ENCODE data around the gene NOP53.
"Not testable (repeated sequence)": the region's sequence is repeated elsewhere in the genome, so short reads cannot be mapped to it uniquely, and the experiment has no call there.

Gene NOP53

GRCh38 chr19:47755762-47756626, 10.6 kb downstream of the NOP53 start:
- no peak for DNase-seq

- no peak for DNase-seq
Observed at GRCh38 chr19:47756627-47756929, 11.2 kb downstream of the NOP53 start.

- no peak for DNase-seq
Observed at GRCh38 chr19:47756953-47757608, 11.7 kb downstream of the NOP53 start.

DNA sequence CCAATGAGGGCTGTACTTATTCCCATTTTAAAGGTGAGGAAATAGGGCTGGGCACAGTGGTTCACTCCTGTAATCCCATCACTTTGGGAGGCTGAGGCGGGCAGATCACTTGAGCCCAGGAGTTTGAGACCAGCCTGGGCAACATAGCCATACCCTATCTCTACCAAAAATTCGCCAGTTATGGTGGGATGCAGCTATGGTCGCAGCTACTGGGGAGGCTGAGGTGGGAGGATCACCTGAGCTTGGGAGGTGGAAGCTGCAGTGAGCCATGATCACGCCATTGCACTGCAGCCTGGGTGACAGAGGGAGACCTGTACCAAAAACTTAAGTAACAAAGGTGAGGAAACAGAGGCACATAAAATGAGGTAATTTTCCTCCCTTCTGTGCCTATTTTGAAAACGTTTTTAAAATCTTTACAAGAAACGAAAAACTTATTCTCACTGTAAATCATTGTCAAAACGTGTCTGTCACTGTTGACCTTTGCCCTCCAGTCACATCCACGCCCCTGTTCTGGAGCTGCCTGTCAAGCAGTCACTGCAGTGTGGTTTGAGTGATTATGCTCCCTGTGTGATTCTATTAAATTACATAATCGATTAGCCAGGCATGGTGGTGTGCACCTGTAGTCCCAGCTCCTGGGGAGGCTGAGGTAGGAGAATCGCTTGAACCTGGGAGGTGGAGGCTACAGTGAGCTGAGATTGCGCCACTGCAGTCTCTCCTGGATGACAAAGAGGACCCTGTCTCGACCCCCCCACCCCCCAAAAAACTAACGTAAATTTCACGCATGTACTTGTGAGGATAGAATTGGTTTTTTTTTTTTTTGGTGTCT, 12.5 kb downstream of the NOP53 start:
- no peak for DNase-seq

DNA sequence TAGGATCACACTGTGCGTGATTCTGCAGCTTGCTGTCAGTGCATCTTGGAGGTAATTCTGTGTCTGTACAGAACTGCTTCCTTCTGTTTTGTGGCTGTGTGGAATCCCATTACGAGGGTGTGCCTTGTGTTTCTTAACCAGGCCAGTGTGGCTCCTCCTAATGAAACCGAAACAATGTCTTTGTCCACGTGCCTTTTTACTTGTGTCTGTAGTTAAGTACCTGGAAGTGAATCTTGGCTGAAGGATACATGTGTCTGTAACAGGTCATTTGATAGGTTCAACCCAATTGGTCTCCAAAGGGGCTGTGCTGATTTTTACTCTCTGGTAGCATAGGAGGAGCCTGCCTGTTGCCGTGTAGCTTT, 13.1 kb downstream of the NOP53 start:
- no peak for DNase-seq

DNA sequence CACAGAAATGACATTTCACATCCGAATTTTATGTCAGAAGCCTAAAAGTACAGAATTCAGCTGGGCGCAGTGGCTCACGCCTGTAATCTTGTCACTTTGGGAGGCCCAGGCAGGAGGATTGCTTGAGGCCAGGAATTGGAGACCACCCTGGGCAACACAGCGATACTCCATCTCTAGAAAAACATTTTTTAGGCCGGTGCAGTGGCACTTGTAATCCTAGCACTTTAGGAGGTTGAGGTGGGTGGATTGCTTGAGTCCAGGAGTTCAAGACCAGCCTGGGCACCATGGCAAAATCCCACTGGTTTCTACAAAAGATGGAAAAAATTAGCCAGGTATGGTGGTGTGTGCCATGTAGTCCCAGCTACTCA, 15.3 kb downstream of the NOP53 start:
- no peak for DNase-seq

GRCh38 chr19:47761566-47761965, 16.2 kb downstream of the NOP53 start:
- DNase-seq, result no peak

DNA sequence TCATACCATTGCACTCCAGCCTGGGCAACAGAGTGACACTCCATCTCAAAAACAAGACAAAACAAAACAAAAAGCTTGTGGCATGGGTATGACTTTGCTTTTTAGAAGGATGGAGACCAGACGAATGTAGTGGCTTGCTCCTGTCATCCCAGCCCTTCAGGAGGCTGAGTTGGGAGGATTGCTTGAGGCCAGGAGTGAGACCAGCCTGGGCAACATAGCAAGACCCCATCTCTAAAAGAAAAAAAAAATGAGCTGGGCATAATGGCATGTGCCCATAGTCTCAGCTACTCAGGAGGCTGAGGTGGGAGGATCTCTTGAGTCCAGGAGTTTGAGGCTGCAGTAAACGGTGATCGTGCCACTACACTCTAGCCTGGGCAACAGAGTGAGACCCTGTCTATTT, 16.8 kb downstream of the NOP53 start:
- no peak for DNase-seq

DNA sequence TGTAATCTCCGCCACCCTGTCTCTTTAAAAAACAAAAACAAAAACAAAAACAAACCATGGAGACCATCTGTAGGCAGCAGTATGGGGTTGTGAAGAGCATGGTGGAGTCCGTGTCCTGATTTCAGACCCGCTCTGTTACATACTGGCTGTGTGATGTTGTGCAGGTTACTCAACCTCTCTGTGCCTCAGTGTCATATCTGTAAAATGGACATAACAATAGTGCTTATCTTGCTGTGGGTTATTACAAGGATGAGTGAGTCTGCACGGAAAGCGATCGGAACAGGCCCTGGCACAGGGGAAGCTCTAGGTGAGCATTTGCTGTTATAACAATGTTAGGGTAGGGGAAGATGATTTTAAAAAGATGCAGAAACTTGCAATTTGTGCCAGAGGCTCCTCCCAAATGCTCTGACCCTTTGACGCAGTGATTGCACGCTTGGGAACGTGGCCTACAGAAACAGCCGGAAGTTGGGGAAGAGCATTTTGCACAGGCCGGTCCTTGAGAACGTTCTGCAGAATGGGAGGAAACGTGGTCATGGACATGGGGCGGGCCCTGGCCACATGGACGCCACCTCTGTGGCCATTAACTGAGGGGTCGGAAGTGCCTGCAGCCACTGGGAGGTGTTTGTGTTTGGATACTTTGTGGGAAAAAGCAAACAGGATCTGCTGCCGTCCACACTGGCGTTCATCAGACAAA, 17.4 kb downstream of the NOP53 start:
- DNase-seq, result no peak

DNA sequence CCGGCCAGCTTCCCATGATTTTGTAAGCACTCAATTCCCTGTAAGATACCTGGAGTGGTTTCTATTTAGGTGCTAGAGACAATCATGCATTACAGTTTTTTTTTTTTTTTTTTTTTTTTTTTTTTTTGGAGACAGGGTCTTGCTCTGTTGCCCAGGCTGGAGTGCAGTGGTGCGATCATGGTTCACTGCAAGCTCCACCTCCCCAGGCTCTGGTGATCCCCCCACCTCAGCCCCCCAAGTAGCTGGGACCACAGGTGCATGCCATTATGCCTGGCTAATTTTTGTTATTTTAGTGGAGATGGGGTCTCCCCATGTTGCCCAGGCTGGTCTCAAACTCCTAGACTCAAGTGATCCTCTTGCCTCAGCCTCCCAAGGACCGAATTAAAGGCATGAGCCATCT, 19.4 kb downstream of the NOP53 start:
- DNase-seq, result not testable (repeated sequence)

DNA sequence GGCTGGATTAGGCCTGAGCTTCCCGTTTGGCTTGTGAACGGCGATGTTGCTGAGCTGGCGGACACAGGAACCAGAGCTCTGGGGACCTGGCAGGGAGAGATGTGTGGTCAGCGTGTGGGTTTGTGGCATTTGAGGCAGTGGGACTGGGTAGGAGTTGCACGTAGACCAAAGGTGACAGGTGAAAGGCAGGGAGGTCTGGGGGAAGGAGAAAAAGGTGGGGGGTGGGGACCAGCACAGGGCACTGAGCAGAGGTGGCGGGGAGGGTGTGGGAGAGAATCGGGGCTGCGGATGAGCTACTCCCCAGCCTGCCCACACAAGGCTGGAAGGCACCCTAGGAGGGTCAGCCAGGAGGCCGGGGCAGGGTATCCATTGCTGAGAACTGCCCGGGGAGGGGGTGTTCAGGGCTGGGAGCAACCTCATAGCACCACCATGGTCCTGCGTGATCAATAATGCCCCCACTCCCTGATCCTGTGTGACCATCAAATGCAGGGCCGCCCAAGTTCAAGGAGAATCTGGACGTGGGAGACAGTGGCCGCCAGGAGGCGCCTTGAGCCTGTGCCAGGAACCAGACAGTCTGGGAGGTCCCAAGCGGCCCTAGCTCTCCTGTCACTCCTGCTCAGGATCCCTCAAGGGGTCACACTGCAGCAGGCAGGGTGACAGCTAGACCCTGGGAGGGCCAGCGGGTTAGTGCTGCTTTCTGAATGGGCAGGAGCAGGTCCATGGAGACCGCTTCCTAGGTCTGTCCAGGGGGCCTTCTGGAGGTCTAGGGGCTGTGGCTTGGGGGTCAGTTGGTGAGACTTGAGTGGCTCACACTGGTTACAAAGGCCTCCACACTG, 20.4 kb downstream of the NOP53 start:
- DNase-seq, result peak; percentile 8

DNA sequence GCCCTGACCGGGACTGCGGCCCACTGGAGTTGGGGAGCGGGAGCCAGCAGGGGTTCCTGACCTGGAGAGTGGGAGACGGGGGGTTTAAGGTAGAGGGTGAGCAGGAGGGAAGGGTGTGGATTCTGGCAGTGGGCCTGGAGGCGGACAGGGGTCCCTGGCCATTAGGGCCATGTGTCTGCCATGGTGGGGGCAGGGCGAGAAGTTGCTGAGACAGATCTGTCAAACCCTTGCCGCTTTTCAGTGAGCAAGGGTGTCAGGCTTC, 20.9 kb downstream of the NOP53 start:
- no peak for DNase-seq

GRCh38 chr19:47766670-47767069, 21.3 kb downstream of the NOP53 start:
- no peak for DNase-seq

GRCh38 chr19:47767349-47767748, 22.0 kb downstream of the NOP53 start:
- DNase-seq, result no peak

- no peak for DNase-seq
Observed at GRCh38 chr19:47768604-47769003, 23.3 kb downstream of the NOP53 start.

DNA sequence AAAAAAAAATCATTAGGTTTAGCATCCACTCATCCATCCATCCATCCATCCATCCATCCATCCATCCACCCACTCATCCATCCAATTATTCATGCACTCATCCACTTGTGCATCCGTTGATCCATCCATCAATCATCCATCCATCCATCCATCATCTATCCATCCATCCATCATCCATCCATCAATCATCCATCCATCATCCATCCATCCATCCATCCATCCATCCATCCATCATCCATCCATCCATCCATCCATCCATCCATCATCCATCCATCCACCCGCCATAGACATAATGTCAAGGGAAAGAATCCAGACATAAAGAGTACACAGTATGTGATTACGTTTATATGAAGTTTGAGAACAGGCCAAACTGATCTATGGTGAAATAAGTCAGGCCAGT, 24.2 kb downstream of the NOP53 start:
- DNase-seq, result no peak

GRCh38 chr19:47771291-47771690, 25.9 kb downstream of the NOP53 start:
- DNase-seq, result not testable (repeated sequence)

DNA sequence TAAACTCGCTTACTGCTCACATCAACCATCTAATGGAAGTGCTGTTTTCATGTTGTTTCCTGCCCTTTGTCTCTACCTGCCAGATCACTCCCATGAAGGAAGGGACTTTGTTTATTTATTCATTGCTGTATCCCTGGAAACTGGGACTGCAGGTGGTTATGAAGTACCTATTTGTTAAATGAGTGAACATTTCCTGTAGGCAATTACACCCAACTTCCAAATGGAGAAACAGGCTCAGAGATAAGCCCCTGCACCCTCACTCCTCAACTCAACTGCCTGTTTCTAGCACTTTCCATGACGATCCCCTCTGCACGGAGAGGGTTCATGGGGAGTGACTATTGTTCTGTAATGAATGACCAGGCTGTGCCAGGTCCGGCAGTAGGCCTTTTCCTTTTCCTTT, 31.2 kb downstream of the NOP53 start:
- no peak for DNase-seq

- DNase-seq, result not testable (repeated sequence)
Observed at GRCh38 chr19:47777245-47778048, 32.1 kb downstream of the NOP53 start.

GRCh38 chr19:47778049-47778953, 33.0 kb downstream of the NOP53 start, which contains the start of gene SELENOW:
Gene SELENOW, plus strand, starts transcription at chr19:47778703. Its CDS starts 83 bp downstream, at chr19:47778786.
- peak; percentile 62 for DNase-seq

DNA sequence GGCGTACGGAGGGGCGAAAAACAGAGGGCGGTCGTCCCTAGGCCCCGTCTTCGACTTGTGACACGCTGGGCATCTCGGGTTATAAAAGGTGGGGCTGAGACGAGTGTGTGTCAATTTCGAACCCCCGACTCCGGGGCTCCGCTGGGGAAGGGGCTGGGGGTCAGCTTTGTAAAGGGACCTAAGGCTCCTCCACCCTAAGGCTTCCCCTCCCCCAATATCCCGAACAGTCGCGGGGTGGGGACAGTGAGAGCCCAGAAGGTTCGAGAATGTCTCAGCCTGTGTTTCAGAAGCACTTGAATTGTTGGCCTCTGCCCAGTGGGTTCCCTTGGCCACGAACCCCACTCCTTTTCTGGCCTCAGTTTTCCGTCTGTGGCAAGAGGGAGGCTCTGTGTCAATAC, 33.6 kb downstream of the NOP53 start:
- DNase-seq, result no peak
